HG02588 (cell line): ENCODE measurements around the gene TMEM63C.

Experiments
- ATAC-seq: cut with Tn5 transposase; IDR thresholded peaks from one replicate; pipeline ENCODE4 v1.9.1; 2021; ENCODE audit warnings: mild to moderate bottlenecking, moderate library complexity; ENCODE audit not compliant: unreplicated experiment

TMEM63C gene

GRCh38 chr14:77249286-77249685 lies 67.7 kb downstream of the TMEM63C start:
- no peak for ATAC-seq

- ATAC-seq: no peak
These were observed 69.3 kb downstream of the TMEM63C start for GRCh38 chr14:77250927-77251326.

- ATAC-seq: no peak
These were observed 70.3 kb downstream of the TMEM63C start for GRCh38 chr14:77251870-77252269.

GRCh38 chr14:77253333-77254190 lies 72.0 kb downstream of the TMEM63C start:
- ATAC-seq: no peak

- ATAC-seq: no peak
These were observed 75.1 kb downstream of the TMEM63C start for GRCh38 chr14:77256694-77257093.

GRCh38 chr14:77257700-77258099 lies 76.1 kb downstream of the TMEM63C start:
- ATAC-seq: no peak

- ATAC-seq: no peak
These were observed 77.0 kb downstream of the TMEM63C start for GRCh38 chr14:77258566-77258965.

- no peak for ATAC-seq
These were observed 77.6 kb downstream of the TMEM63C start for GRCh38 chr14:77259025-77259715.

GRCh38 chr14:77260199-77260598 lies 78.6 kb downstream of the TMEM63C start:
- ATAC-seq: no peak

- ATAC-seq: no peak
These were observed 79.0 kb downstream of the TMEM63C start for GRCh38 chr14:77260631-77261030.

- ATAC-seq: no peak
These were observed 83.0 kb downstream of the TMEM63C start for GRCh38 chr14:77264466-77265186.

GRCh38 chr14:77265187-77265515 lies 83.6 kb downstream of the TMEM63C start:
- no peak for ATAC-seq

- no peak for ATAC-seq
These were observed 84.2 kb downstream of the TMEM63C start for GRCh38 chr14:77265561-77266335.

- no peak for ATAC-seq
These were observed 84.7 kb downstream of the TMEM63C start for GRCh38 chr14:77266336-77266735.

- no peak for ATAC-seq
These were observed 86.5 kb downstream of the TMEM63C start for GRCh38 chr14:77267937-77268699.

GRCh38 chr14:77268989-77269600 lies 87.5 kb downstream of the TMEM63C start:
- ATAC-seq: no peak

- ATAC-seq: no peak
These were observed 88.9 kb downstream of the TMEM63C start for GRCh38 chr14:77270361-77271112.

- no peak for ATAC-seq
These were observed 89.6 kb downstream of the TMEM63C start, which contains the start of gene NGB for GRCh38 chr14:77271113-77271710. Gene NGB, minus strand, starts transcription at chr14:77271206. Its CDS starts 269 bp downstream, at chr14:77270937.

GRCh38 chr14:77272261-77272660 lies 90.7 kb downstream of the TMEM63C start:
- ATAC-seq: no peak
